ENCODE data around the gene PKDREJ.
"Not testable (repeated sequence)": the region's sequence is repeated elsewhere in the genome, so short reads cannot be mapped to it uniquely, and the experiment has no call there.

The PKDREJ gene, protein sequence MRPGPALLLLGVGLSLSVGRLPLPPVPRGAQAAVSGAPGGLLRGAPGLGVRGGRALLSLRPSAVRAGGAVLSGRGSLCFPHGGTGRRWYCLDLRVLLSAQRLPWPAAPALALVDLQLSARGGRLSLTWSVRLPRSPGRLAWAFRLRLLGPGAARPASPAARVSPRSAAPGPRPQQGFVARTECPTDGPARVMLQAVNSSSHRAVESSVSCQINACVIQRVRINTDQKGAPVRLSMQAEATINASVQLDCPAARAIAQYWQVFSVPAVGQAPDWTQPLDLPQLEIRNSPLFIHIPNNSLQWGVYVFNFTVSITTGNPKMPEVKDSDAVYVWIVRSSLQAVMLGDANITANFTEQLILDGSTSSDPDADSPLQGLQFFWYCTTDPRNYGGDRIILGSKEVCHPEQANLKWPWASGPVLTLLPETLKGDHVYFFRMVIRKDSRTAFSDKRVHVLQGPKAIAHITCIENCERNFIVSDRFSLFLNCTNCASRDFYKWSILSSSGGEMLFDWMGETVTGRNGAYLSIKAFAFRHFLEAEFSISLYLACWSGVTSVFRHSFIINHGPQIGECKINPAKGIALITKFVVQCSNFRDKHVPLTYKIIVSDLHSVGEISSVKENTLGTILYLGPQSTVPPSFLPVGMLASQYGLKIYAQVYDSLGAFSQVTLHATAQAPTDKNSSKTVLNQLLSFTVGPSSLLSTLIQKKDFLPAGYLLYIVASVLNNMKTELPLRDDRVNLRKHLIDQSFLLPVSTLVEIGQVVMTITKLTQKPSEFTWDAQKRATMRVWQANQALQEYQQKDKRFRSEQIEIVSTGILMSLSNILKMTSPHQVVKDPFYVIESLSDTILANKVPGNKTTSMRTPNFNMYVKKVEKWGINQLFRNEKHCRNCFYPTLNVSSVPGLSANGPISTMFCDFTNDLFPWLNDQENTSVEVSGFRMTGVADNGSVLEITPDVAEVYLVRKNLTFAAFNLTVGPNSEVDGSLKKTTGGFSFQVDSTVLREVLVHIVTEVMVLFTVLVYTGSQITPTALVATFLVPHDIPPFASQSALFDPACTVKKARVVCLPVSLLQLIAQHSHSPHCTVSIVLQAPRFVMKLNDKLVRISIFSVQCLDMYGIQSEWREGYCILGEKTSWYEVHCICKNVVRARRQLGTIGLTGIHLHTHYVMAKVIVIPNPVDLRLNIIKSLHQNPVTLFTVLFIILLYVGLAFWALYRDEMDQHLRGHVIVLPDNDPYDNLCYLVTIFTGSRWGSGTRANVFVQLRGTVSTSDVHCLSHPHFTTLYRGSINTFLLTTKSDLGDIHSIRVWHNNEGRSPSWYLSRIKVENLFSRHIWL (N-terminal part only)

DNA sequence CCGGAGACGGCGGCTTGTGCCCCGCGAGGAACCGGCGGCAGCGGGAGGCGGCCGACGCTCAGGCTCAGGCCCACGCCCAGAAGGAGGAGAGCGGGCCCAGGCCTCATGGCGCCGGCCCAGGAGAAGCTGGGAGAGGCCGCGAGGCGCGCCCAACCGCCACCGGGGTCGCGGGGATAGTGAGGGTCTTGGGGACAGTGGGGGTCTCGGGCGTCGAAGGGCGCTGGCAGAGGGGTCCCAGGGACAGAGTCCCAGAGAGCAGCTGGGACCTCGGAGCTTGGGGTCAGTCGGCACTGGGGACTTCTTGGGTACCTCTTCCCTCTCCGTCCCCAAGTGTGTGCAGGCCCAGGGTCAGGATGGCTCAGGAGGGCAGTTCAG is at the start of gene PKDREJ:
PKDREJ (minus strand) TSS at position 128 of the 375 bp plus-strand sequence; CDS start at position 107, 21 bp downstream.
- no peak for DNase-seq (ENCODE audit: low read depth in 2 of 2)

DNA sequence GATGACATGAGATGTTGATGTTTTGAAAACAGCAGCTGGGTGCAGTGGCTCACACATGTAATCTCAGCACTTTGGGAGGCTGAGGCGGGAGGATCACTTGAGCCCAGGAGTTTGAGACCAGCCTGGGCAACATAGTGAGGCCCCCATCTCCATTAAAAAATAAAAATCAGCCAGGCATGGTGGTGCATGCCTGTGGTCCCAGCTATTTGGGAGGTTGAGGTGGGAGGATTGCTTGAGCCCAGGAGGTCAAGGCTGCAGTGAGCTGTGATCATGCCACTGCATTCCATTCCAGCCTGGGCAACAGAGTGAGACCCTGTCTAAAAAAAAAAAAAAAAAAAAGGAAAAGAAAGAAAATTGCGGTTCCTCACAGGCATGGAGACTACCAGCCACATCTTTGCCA is 49.7 kb upstream of the PKDREJ start:
- DNase-seq (ENCODE audit: low read depth in 2 of 2): not testable (repeated sequence)

DNA sequence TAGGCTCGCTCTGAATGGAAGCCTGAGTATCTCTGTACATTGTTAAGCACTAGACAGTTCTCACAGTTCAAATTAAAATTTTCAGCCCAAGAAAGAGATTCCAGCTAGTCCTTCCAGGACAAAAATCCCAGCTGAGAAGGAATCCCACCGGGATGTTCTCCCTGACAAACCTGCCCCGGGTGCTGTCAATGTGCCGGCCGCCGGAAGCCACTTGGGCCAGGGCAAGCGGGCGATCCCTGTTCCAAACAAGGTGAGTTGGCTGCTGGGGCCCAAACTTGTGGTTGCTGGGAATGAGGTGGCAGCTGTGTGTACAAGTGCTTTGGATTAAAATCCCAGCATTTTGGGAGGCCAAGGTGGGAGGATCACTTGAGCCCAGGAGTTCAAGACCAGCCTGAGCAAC is 48.9 kb upstream of the PKDREJ start:
- DNase-seq (ENCODE audit: low read depth in 2 of 2): no peak

DNA sequence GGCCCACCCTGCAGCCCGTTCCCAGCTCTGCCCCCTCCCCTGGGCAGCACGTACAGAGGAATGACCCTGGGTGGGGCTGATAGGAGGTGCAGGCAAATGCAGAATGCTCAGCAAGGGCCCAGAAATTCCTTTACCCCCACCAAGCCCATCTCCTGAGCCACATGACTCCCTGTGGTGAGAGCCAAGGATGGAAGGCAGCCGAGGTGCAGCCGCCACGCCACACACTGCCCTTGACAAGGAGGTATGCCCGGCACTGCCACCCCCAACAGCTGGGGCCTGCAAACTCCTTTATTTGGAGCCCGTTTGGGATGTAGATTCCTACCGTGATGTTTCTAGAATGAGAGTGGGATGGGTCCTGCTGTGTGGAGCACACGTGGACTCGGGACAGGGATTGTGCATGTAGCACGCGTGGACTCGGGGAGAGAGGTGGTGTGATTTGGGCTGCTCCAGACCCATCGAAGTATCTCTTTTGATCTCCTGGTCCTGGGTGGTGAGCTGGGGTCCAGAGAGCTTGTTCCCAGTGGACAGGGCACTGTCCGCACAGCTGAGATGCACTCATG is 46.5 kb upstream of the PKDREJ start:
- no peak for DNase-seq (ENCODE audit: low read depth in 2 of 2)

DNA sequence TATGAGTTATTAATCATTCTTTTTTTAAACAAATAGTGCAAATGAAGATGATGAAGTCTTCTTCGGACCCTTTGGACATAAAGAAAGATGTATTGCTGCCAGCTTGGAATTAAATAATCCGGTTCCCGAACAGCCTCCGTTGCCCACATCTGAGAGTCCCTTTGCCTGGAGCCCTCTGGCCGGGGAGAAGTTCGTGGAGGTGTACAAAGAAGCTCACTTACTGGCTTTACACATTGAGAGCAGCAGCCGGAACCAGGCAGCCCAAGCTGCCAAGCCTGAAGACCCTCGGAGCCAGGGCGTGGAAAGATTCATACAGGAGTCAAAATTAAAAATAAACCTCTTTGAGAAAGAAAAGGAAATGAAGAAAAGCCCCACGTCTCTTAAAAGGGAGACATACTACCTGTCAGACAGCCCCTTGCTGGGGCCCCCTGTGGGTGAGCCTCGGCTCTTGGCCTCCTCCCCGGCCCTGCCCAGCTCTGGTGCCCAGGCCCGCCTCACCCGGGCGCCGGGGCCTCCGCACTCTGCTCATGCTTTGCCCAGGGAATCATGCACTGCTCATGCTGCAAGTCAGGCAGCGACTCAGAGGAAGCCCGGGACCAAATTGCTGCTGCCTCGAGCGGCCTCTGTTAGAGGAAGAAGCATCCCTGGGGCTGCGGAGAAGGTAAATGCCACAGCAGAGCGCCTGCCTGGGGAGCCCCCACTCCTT is 45.3 kb upstream of the PKDREJ start:
- no peak for DNase-seq (ENCODE audit: low read depth in 2 of 2)

DNA sequence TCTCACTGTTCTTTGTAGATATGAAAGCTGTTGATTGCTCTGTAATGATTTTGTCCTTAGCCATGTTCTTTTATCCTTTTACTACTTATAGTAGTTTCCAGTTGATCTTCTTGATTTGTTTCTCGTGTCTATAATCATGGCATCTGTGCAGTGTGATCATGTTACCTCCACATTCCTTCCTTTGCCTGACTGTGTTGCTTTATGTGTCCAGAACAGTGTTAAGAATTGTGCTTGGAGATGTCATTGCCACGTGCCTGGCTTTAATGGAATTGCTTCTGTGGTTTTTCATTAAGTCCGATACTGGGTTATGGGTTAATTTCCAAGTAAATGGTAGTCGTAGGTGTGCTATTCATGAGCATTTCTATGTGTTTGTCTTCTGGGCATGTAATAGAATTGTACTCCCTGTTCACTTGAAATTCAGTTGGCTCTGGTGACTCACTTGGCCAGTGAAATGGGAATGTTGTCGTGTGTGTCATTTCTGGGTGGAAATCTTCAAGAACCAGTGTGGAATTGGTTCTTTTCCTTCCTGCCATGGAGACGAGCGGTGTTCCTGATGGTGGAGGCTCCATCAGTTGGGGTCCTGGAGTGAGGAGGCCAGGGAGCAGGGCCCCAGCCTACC is 40.3 kb upstream of the PKDREJ start:
- no peak for DNase-seq (ENCODE audit: low read depth in 2 of 2)

DNA sequence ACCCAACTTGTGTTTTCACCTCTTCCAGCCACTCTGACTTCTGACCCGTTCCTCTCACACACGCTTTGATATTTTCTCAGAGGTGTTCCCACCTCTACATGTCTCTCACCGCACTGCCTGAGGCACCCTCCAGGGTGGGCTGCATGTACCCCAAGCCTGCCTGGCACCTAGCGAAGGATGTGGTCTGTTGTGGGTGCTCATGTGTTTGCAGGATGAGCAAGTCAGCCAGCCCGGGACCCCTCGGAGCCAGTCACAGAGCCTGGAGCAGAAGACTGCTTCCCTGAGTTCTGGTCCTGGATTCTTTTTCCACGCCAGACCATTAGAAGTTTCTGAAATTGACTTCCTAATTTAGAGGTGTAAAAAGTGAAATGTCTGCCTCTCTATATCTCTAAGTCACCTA is 37.3 kb upstream of the PKDREJ start:
- no peak for DNase-seq (ENCODE audit: low read depth in 2 of 2)

DNA sequence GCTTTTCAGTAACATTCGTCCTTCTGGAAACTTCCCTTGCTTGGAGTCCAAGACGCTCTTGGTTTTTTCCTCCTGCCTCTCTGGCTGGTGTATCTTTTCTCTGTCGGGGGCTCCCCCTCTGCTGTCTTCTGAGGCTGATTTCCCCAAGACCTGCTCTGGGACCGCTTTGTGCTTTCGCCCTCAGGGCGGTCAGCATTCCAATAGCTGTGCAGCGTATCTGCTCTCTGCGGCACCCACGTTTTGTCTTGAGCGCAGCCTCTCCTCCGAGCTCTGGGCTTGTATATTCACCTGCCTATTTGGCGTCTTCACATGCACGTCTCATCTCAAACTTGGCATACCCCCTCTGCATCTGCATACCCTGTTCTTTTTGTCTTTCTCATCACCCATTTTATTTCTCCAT is 36.0 kb upstream of the PKDREJ start:
- no peak for DNase-seq (ENCODE audit: low read depth in 2 of 2)

DNA sequence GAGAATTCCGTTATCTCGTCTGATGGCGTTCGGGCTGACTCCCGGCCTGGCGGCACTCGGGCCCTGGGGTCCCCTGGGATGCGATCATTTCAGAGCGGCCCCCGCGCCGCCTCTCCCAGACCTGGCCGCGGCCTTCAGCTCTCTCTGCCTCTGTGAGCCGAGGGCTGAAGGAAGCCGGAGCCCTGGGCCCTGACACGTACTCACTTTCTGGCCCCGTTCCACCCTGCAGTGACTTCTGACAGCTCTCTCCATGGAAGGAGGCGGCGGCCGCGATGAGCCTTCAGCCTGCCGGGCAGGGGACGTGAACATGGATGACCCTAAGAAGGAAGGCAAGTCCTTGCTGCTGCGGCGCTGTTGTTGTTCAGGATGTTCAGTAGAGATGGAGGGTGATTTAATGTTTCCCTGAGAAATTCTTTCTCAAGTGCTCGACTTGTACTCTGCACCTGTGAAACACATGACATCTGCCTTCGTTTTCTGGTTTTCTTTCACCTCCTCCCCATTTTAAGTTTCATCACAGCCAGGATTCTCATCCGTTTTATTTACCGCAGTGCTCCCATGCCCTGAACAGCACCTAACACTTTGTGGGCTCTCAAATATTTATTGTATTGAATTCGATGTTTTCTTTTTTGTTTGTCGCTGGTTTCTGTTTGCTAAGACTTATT is 34.1 kb upstream of the PKDREJ start:
- DNase-seq (ENCODE audit: low read depth in 2 of 2): no peak

DNA sequence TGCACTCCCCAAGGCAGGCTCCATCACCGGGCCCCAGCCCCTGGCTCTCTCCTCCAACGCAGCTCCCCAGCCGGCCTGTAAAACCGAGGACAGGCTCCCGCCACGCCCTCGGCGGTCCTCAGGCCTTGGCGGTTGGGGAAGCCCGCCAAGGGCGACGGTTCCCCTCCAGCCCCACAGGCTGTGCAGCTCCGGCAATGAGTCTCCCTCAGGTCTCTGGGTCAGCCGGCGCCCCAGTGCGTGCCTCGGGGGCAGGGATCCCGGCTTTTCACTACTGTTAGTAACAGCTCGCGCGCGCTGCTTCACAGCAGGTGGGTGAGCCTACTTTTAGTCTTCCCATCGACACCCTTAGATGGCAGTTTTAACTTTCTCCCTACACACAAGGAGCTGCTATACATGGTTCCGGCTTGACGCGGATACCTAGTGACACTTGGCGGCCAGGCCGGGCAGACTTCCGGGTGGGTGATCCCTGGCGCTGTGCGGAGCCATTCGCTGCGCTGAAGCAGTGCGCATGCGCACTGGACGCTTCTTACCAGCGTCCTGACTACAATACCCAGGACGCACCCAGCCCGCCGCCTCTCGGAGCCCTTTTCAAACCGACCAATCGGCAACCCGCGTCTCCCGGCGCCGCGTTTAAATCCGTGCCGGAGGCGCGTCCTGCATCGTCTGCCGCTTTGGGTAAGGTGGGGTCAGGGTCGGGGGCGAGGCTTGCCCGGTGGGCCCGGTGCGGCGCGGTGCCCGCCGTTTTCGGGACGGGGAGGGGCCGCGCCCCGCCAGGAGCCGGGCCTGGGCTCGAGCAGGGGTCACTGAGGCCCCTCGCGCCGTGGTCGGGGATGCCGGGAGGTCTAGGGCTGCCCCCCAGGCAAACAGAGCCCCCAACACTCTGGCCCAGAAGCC is 33.4 kb upstream of the PKDREJ start, which contains the start of gene GTSE1:
GTSE1 (plus strand) TSS at position 614 of the 894 bp plus-strand sequence. CDS start 531 bp downstream, outside the sequence.
- peak; percentile 92 to 93 for DNase-seq (ENCODE audit: low read depth in 2 of 2)

DNA sequence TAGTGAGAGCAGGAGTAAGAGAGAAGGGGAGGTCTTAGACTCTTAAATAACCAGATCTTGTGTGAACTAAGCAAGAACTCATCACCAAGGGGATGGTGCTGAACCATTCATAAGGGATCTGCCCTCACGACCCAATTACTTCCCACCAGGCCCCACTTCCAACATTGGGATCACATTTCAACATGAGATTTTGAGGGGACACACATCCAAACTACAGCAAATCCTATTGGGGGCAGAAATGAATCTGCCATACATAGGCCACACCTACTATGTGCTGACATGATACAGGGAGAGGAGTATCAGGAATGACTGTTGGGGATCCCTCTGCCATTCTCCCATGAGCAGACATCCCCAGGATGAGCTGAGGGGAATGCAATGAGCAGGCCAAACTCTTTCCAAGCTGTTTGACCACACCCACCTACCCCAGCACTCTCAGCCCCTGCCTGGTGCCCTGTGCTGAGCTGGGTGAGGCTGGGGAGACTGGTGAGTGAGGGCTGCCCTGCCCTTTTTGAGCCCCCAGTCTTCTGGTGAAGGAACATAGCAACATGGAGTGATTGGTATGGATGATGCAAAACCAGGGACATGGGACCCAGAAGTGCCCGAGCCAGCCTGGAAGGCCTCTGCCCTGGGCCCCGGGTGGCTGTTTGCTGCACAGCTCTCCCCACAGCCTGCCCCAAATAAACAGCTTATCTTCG is 32.3 kb upstream of the PKDREJ start:
- no peak for DNase-seq (ENCODE audit: low read depth in 2 of 2)

DNA sequence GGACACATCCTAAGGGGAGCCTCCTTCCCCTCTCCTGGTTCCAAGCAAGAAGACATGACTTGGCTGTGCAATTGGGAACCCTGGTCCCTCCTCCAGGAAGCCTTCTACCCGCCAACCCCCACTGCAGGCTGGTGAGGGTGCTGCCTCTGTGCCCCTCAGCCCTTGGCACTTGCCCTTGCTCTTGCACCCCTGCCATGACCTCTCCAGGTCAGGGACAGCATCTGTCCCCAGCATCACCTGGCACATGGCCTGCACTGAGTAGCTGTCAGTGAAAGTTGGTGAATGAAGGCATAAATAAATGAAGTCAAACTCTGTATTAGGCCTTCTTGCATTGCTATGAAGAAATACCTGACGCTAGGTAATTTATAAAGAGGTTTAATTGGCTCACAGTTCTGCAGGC is 31.6 kb upstream of the PKDREJ start:
- DNase-seq (ENCODE audit: low read depth in 2 of 2): no peak

DNA sequence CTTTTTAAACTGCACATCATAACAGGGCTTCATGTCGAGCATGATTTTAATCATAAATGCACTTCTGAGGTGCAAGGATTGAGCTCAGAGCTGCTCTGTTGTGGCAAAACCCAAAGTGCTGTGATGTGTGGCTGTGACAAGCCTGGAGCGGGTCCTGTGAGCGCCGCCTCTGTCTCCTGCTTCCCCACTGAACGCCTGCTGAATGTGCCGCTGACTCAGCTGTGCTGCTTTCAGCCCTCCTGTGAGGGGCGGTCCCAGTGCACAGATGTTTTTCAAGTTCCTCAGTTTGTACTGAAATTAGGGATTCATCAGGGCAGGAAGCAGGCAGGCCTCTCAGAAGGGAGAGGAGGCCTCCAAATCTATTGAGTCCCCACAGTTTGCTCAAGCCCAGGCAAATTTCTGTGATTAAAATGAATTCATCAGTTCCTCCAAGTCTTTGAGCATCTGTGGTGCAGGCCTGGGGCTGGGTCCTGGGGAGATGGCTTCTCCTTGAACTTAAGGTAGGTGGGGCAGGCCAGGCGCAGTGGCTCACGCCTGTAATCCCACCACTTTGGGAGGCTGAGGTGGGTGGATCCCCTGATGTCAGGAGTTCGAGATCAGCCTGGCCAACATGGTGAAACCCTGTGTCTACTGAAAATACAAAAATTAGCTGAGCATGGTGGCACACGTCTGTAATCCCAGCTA is 30.6 kb upstream of the PKDREJ start:
- no peak for DNase-seq (ENCODE audit: low read depth in 2 of 2)

DNA sequence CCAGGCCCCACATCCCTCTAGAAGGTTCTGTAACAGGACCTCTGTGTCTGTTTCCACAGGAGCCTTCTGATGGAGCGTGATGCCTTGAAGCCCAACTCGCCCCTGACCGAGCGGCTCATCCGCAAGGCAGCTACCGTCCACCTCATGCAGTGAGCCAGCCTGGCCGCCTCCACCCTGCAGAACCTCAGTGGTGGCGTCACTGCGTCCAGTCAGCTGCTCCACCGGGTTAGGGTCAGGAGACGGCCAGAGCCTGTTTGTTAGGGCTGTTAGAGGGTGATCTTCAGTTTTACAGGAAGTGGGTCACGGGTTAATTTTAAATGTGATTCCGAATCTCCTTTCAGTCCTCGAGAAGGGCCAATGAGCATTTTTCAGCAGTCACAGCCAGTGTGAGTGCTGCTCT is 29.6 kb upstream of the PKDREJ start:
- no peak for DNase-seq (ENCODE audit: low read depth in 2 of 2)

DNA sequence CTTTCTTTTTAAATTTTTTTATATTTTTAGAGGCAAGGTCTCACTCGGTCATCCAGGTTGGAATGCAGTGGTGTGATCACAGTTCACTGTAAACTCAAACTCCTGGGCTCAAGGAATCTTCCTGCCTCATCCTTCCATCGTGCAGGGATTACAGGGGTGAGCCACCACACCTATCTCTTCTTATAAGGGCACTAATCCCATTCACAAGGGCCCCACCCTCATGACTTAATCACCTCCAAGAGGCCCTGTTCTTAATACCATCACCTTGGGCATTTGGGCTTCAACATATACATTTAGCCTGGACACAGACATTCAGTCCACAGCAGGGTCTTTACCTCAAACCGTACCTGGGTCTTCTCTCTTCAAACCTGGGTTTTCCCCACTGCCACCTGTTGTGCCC is 29.0 kb upstream of the PKDREJ start:
- DNase-seq (ENCODE audit: low read depth in 2 of 2): no peak

DNA sequence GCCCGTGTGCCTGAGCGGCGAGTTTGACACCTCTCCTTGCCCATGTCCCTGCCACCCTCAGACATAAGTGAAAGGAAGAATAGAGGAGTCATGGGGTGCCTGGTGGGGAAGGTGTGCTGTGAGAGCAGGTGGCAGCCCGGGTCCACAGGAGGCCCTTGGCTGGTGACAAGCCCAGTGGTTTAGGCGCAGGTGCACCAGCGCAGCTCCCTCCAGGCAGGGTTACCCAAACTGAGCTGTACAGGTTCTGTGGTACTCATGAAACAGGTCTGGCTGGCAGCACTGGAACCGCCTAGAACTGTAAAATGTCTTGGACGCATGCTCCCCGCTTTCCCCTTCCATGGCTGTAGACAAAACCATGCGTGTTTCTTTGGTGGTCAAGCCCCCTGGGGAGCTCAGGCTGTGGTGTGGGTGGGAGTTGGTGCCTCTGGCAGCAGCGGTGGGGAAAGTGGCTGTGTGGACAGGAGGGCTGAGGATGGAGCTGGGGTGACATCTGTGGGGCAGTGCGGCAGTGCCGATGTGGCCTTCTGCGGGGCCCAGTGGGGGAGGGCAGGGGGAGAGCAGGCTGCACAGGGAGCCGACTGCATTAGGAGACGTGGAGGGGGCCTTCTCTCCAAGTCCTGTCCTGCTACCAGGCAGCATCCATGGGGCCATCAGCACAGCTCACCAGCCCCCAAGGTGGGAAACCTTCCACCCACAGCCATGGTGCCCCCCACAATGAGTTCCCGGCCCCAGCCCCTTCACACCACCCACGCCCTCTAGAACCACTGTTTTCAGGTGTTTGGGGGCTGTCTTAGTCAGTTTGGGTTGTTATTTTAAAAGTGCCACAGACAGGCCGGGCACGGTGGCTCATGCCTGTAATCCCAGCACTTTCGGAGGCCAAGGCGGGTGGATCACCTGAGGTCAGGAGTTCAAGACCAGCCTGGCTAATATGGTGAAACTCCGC is 28.0 kb upstream of the PKDREJ start:
- DNase-seq (ENCODE audit: low read depth in 2 of 2): no peak
